Central memory CD8-positive, alpha-beta T cell (primary cell): ENCODE results near the gene NFATC1.

Source experiments
- ATAC-seq: fragments of 150-1000 bp; cut with Tn5 transposase; replicated peaks from 2 replicates; pipeline ENCODE4 v1.10.0; 2022; ENCODE audit warnings: mild to moderate bottlenecking, moderate FRiP score, moderate number of reproducible peaks; ENCODE audit not compliant: poor library complexity, severe bottlenecking; ENCODE audit errors: extremely low read depth
- DNase-seq, 2 donors: peaks; one replicate each; pipeline ENCODE4 v3.0.0; 2021; ENCODE audit warnings: low spot score in 2 of 2
- H3K27ac Mint-ChIP-seq: one replicate; pipeline ENCODE4 v1.8.0; 2022; ENCODE audit warnings: low read depth, mild to moderate bottlenecking, moderate library complexity, mixed read lengths
- H3K27me3 Mint-ChIP-seq: one replicate; pipeline ENCODE4 v1.8.0; 2022; ENCODE audit warnings: mixed read lengths
- H3K36me3 Mint-ChIP-seq: one replicate; pipeline ENCODE4 v1.8.0; 2022; ENCODE audit warnings: mild to moderate bottlenecking, moderate library complexity, mixed read lengths; ENCODE audit not compliant: insufficient read depth
- H3K4me1 Mint-ChIP-seq: one replicate; pipeline ENCODE4 v1.8.0; 2022; ENCODE audit warnings: mixed read lengths
- H3K4me3 Mint-ChIP-seq: one replicate; pipeline ENCODE4 v1.8.0; 2022; ENCODE audit warnings: mild to moderate bottlenecking, moderate library complexity, mixed read lengths
- H3K9me3 Mint-ChIP-seq: one replicate; pipeline ENCODE4 v1.8.0; 2022; ENCODE audit warnings: mixed read lengths

The NFATC1 gene

GRCh38 chr18:79511271-79511670 is 115.5 kb downstream of the NFATC1 start:
- no peak for ATAC-seq
- H3K4me1 Mint-ChIP-seq = peaks cover 18% of the 10 kb centered on the region
- no peak for DNase-seq

GRCh38 chr18:79511671-79512301 is 116.1 kb downstream of the NFATC1 start:
- H3K4me1 Mint-ChIP-seq = peaks cover 19% of the 10 kb centered on the region
- H3K9me3 Mint-ChIP-seq = no peaks in the 10 kb centered on the region
- H3K27me3 Mint-ChIP-seq = no peaks in the 10 kb centered on the region
- H3K36me3 Mint-ChIP-seq = peaks cover 4% of the 10 kb centered on the region
- DNase-seq (no peak), ATAC-seq (no peak)
- peak overlapping the region; percentile 19 for H3K27ac Mint-ChIP-seq
- no peak overlapping the region for H3K4me3 Mint-ChIP-seq

More at GRCh38 chr18:79511271-79511670, 115.5 kb downstream of the NFATC1 start:
- no peaks in the 10 kb centered on the region for H3K27me3 Mint-ChIP-seq
- no peak overlapping the region for H3K4me3 Mint-ChIP-seq
- peaks cover 4% of the 10 kb centered on the region for H3K36me3 Mint-ChIP-seq
- no peaks in the 10 kb centered on the region for H3K9me3 Mint-ChIP-seq
- H3K27ac Mint-ChIP-seq = no peak overlapping the region

- peaks cover 4% of the 10 kb centered on the region for H3K36me3 Mint-ChIP-seq
- DNase-seq (no peak), ATAC-seq (no peak)
- H3K4me1 Mint-ChIP-seq = peaks cover 29% of the 10 kb centered on the region
- H3K9me3 Mint-ChIP-seq = no peaks in the 10 kb centered on the region
- no peak overlapping the region for H3K27ac Mint-ChIP-seq
- H3K27me3 Mint-ChIP-seq = no peaks in the 10 kb centered on the region
- H3K4me3 Mint-ChIP-seq = no peak overlapping the region
Observed at GRCh38 chr18:79512461-79513380, 117.0 kb downstream of the NFATC1 start.

GRCh38 chr18:79513381-79514081 is 117.8 kb downstream of the NFATC1 start:
- peaks cover 26% of the 10 kb centered on the region for H3K4me1 Mint-ChIP-seq
- no peak overlapping the region for H3K27ac Mint-ChIP-seq
- peaks cover 2% of the 10 kb centered on the region for H3K36me3 Mint-ChIP-seq
- no peaks in the 10 kb centered on the region for H3K27me3 Mint-ChIP-seq
- DNase-seq = no peak
- no peak for ATAC-seq
- no peak overlapping the region for H3K4me3 Mint-ChIP-seq
- H3K9me3 Mint-ChIP-seq = no peaks in the 10 kb centered on the region

GRCh38 chr18:79515331-79515730 is 119.6 kb downstream of the NFATC1 start:
- H3K27ac Mint-ChIP-seq = no peak overlapping the region

GRCh38 chr18:79515944-79516351 is 120.2 kb downstream of the NFATC1 start:
- Mint-ChIP-seq H3K4me1 (peaks cover 31% of the 10 kb centered on the region), H3K4me3 (no peak overlapping the region)

More at GRCh38 chr18:79515331-79515730, 119.6 kb downstream of the NFATC1 start:
- DNase-seq = no peak
- H3K9me3 Mint-ChIP-seq = no peaks in the 10 kb centered on the region
- no peak overlapping the region for H3K4me3 Mint-ChIP-seq
- peaks cover 25% of the 10 kb centered on the region for H3K4me1 Mint-ChIP-seq
- no peaks in the 10 kb centered on the region for H3K27me3 Mint-ChIP-seq
- no peak for ATAC-seq
- peaks cover 4% of the 10 kb centered on the region for H3K36me3 Mint-ChIP-seq

GRCh38 chr18:79516441-79516931 is 120.8 kb downstream of the NFATC1 start:
- DNase-seq (no peak), ATAC-seq (peak; percentile 37)
- H3K9me3 Mint-ChIP-seq = no peaks in the 10 kb centered on the region
- peak overlapping the region; percentile 84 for H3K27ac Mint-ChIP-seq
- H3K36me3 Mint-ChIP-seq = peaks cover 6% of the 10 kb centered on the region
- H3K4me1 Mint-ChIP-seq = peaks cover 36% of the 10 kb centered on the region
- H3K27me3 Mint-ChIP-seq = no peaks in the 10 kb centered on the region
- H3K4me3 Mint-ChIP-seq = no peak overlapping the region

More at GRCh38 chr18:79515944-79516351, 120.2 kb downstream of the NFATC1 start:
- ATAC-seq = no peak
- Mint-ChIP-seq H3K36me3 (peaks cover 4% of the 10 kb centered on the region), H3K9me3 (no peaks in the 10 kb centered on the region), H3K27me3 (no peaks in the 10 kb centered on the region), H3K27ac (peak overlapping the region; percentile 84)
- no peak for DNase-seq

- no peaks in the 10 kb centered on the region for H3K9me3 Mint-ChIP-seq
- H3K27me3 Mint-ChIP-seq = no peaks in the 10 kb centered on the region
- peak; percentile 47 for ATAC-seq
- H3K4me3 Mint-ChIP-seq = peak overlapping the region; percentile 35
- peaks cover 6% of the 10 kb centered on the region for H3K36me3 Mint-ChIP-seq
- peak overlapping the region; percentile 84 for H3K27ac Mint-ChIP-seq
- DNase-seq = peak in 1 of 2 donors; percentile 14
- H3K4me1 Mint-ChIP-seq = peaks cover 45% of the 10 kb centered on the region
Observed at GRCh38 chr18:79517341-79517740, 121.6 kb downstream of the NFATC1 start.

GRCh38 chr18:79518028-79518682 is 122.4 kb downstream of the NFATC1 start:
- H3K27ac Mint-ChIP-seq = peak overlapping the region; percentile 84
- ATAC-seq (no peak), DNase-seq (peak in 1 of 2 donors; percentile 9)
- H3K9me3 Mint-ChIP-seq = no peaks in the 10 kb centered on the region
- H3K27me3 Mint-ChIP-seq = no peaks in the 10 kb centered on the region
- peaks cover 10% of the 10 kb centered on the region for H3K36me3 Mint-ChIP-seq
- H3K4me3 Mint-ChIP-seq = no peak overlapping the region
- H3K4me1 Mint-ChIP-seq = peaks cover 53% of the 10 kb centered on the region

GRCh38 chr18:79518683-79519128 is 123.0 kb downstream of the NFATC1 start:
- Mint-ChIP-seq H3K4me3 (no peak overlapping the region), H3K36me3 (peaks cover 15% of the 10 kb centered on the region), H3K4me1 (peaks cover 59% of the 10 kb centered on the region), H3K9me3 (no peaks in the 10 kb centered on the region), H3K27me3 (no peaks in the 10 kb centered on the region), H3K27ac (peak overlapping the region; percentile 84)
- ATAC-seq (no peak), DNase-seq (peak in 1 of 2 donors; percentile 7)

- Mint-ChIP-seq H3K36me3 (peaks cover 24% of the 10 kb centered on the region), H3K27ac (peak overlapping the region; percentile 98), H3K9me3 (no peaks in the 10 kb centered on the region), H3K4me1 (peaks cover 71% of the 10 kb centered on the region), H3K4me3 (peak overlapping the region; percentile 82), H3K27me3 (no peaks in the 10 kb centered on the region)
- ATAC-seq (no peak), DNase-seq (no peak)
Observed at GRCh38 chr18:79519751-79520477, 124.2 kb downstream of the NFATC1 start.
